Gastroesophageal sphincter (tissue), 4 donors: ENCODE data around the gene ALPL. TPM values are rescaled to one million over a fixed set of nuclear protein-coding genes. Genes with fewer than 3 reads are reported as not detected.

ENCODE experiments used
- ATAC-seq: fragments of 150-250 bp; one replicate; pipeline ENCODE4 v1.9.1; 2016; ENCODE audit warnings: mild to moderate bottlenecking, moderate library complexity
- H3K27ac ChIP-seq, 4 donors: fragments of 200-600 bp; sonication (generic) in 3 of 4; 1 replicate in 3 of 4; 2 replicates in 1 of 4; pipeline ENCODE4 v1.5.1; 2016 to 2019
- H3K27me3 ChIP-seq: fragments of 200-600 bp; sonication (generic); one replicate; pipeline ENCODE4 v1.5.1; 2019
- H3K36me3 ChIP-seq, 2 donors: fragments of 200-600 bp; sonication (generic); one replicate each; pipeline ENCODE4 v1.5.1; 2019; ENCODE audit warnings: control low read depth in 1 of 2
- H3K4me1 ChIP-seq, 3 donors: fragments of 200-600 bp; sonication (generic); 1 replicate in 2 of 3; 2 replicates in 1 of 3; pipeline ENCODE4 v1.5.1; 2016 to 2019; ENCODE audit warnings: control low read depth in 2 of 3
- H3K4me3 ChIP-seq, 2 donors: fragments of 200-600 bp; sonication (generic); one replicate each; pipeline ENCODE4 v1.5.1; 2019; ENCODE audit warnings: mild to moderate bottlenecking in 1 of 2, moderate library complexity in 1 of 2
- H3K9me3 ChIP-seq, 3 donors: fragments of 200-600 bp; sonication (generic); one replicate each; pipeline ENCODE4 v1.5.1; 2017 to 2019; ENCODE audit warnings: control low read depth in 2 of 3
- CTCF ChIP-seq, 4 experiments: fragments of 200-600 bp in 2 of 4; fragments of 450-650 bp in 2 of 4; sonication (generic) in 1 of 4; IDR thresholded peaks; one replicate each; pipeline ENCODE4 v1.5.1; 2017 to 2019; ENCODE audit warnings: antibody characterized with exemption in 4 of 4, mild to moderate bottlenecking in 2 of 4, moderate library complexity in 2 of 4
- EP300 ChIP-seq: sonication (generic); formaldehyde crosslinking; IDR thresholded peaks from one replicate; pipeline ENCODE4 v1.6.1; 2017; ENCODE audit warnings: antibody characterized with exemption, mild to moderate bottlenecking
- POLR2A ChIP-seq, 2 donors: fragments of 450-650 bp; IDR thresholded peaks; one replicate each; pipeline ENCODE4 v1.6.1; 2017; ENCODE audit warnings: antibody characterized with exemption in 2 of 2, mild to moderate bottlenecking in 2 of 2, moderate library complexity in 1 of 2
- POLR2AphosphoS5 ChIP-seq: sonication (generic); formaldehyde crosslinking; IDR thresholded peaks from one replicate; pipeline ENCODE4 v1.6.1; 2017; ENCODE audit warnings: antibody characterized with exemption
- WGBS, 2 donors: methylation state at CpG; one replicate each; pipeline ENCODE4 v1.1.5; 2018; ENCODE audit warnings: low coverage in 1 of 2; 5-methylcytosine and 5-hydroxymethylcytosine counted together
- total RNA-seq, 4 donors: library from RNA; depleted of rRNA; stranded (reverse); fragments of >200 nt; gene quantifications; one replicate each; pipeline ENCODE4 v1.1.0, GENCODE V29; 2016

The ALPL gene
- total RNA-seq, 4 donors from 2014 or later = 0.62 to 6.1 (median 3.9) TPM

- Histone ChIP-seq H3K27ac (peak overlapping the region; percentile 59 to 86 (median 82)), H3K4me3 (peak overlapping the region in 1 of 2 donors; percentile 23), H3K27me3 (no peaks in the 10 kb centered on the region), H3K36me3 (no peaks in the 10 kb centered on the region), H3K9me3 (peaks cover 0 to 6% (median 0%) of the 10 kb centered on the region in 3 donors), H3K4me1 (peaks cover 0 to 24% (median 5%) of the 10 kb centered on the region in 3 donors)
- peak; percentile 77 for ATAC-seq
- no peak for TF ChIP-seq CTCF (IDR thresholded peaks at IDR 0.05)
- no peak for TF ChIP-seq POLR2AphosphoS5
- no peak for TF ChIP-seq POLR2A (IDR thresholded peaks at IDR 0.05)
- TF ChIP-seq EP300 = no peak
- WGBS, 2 donors = 4 to 26% methylated on average over 4 to 6 of the region's 31 CpGs
Observed at GRCh38 chr1:21574466-21575151, 65.4 kb downstream of the ALPL start.

- Histone ChIP-seq H3K9me3 (peaks cover 0 to 6% (median 0%) of the 10 kb centered on the region in 3 donors), H3K4me1 (peaks cover 0 to 24% (median 5%) of the 10 kb centered on the region in 3 donors), H3K27ac (peak overlapping the region in 3 of 4 donors; percentile 79 to 86 (median 85)), H3K27me3 (no peaks in the 10 kb centered on the region), H3K36me3 (no peaks in the 10 kb centered on the region), H3K4me3 (no peak overlapping the region)
- TF ChIP-seq POLR2AphosphoS5 (no peak), POLR2A (IDR thresholded peaks at IDR 0.05) (no peak), CTCF (IDR thresholded peaks at IDR 0.05) (no peak), EP300 (no peak)
- WGBS, 2 donors = no CpG with 5 or more reads among the region's 18 CpGs
- no peak for ATAC-seq
Observed at GRCh38 chr1:21575351-21575942, 66.2 kb downstream of the ALPL start.

GRCh38 chr1:21576031-21576797 lies 67.0 kb downstream of the ALPL start:
- H3K27ac ChIP-seq = no peak overlapping the region
- H3K36me3 ChIP-seq = no peaks in the 10 kb centered on the region
- no peak overlapping the region for H3K4me3 ChIP-seq
- TF ChIP-seq CTCF (IDR thresholded peaks at IDR 0.05) (no peak), POLR2AphosphoS5 (no peak), EP300 (no peak), POLR2A (IDR thresholded peaks at IDR 0.05) (no peak)
- no peak for ATAC-seq
- peaks cover 0 to 24% (median 5%) of the 10 kb centered on the region in 3 donors for H3K4me1 ChIP-seq
- peaks cover 5% of the 10 kb centered on the region for H3K27me3 ChIP-seq
- H3K9me3 ChIP-seq = peaks cover 0 to 6% (median 0%) of the 10 kb centered on the region in 3 donors
- WGBS, 2 donors = 72 to 96% methylated on average over 4 to 6 of the region's 7 CpGs

DNA sequence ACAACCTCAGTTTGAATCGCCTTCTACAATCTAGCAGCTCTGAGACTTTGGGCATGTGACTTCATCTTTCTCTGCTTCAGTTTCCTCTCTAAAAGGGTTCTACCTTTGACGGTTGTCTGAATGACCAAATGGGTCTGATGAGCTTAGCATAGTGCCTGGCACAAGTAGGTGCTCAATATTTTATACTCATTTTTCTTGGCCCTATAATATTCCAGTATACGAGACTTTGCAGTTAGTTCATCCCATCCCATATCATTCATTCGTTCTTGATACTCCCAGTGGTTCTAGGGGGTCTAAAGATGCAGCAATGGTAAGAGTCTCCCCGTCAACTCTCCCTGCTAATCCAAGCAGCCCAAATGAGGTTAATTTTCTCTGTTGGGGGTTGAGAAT lies 67.6 kb downstream of the ALPL start:
- H3K36me3 ChIP-seq = no peaks in the 10 kb centered on the region
- H3K4me3 ChIP-seq = no peak overlapping the region
- TF ChIP-seq POLR2AphosphoS5 (no peak), POLR2A (IDR thresholded peaks at IDR 0.05) (no peak), CTCF (IDR thresholded peaks at IDR 0.05) (no peak), EP300 (no peak)
- ATAC-seq = no peak
- peaks cover 0 to 6% (median 0%) of the 10 kb centered on the region in 3 donors for H3K9me3 ChIP-seq
- peaks cover 5% of the 10 kb centered on the region for H3K27me3 ChIP-seq
- peaks cover 0 to 24% (median 5%) of the 10 kb centered on the region in 3 donors for H3K4me1 ChIP-seq
- no peak overlapping the region for H3K27ac ChIP-seq
- 79 to 91% methylated on average over 3 to 5 of the region's 5 CpGs for WGBS, 2 donors
